ENCODE results near the gene DDX50.

- TF ChIP-seq YY1 (IDR thresholded peaks at IDR 0.05; ENCODE audit: insufficient read depth, insufficient read length) (no peak), ZNF274 (IDR thresholded peaks at IDR 0.05; ENCODE audit: low read depth, low read length) (no peak), SUZ12 (IDR thresholded peaks at IDR 0.05; ENCODE audit: extremely low read depth, insufficient read depth, insufficient read length) (no peak)
Measured at GRCh38 chr10:68924593-68924992, 23.5 kb downstream of the DDX50 start.

All from NT2/D1 (cell line).